KMS-11 (cell line): Measurements from ENCODE around the gene PRMT9.
A peak's percentile ranks its signal among the peaks of the same experiment; 100 is the strongest.

Experiments used
- H2AFZ ChIP-seq: fragments of 200-600 bp; sonication (generic); 2 replicates; pipeline ENCODE4 v1.6.1; 2016; ENCODE audit warnings: antibody characterized with exemption, mixed run types, low read depth
- H3K27ac ChIP-seq: fragments of 200-600 bp; sonication (generic); 2 replicates; pipeline ENCODE4 v1.6.1; 2016; ENCODE audit warnings: mild to moderate bottlenecking, mixed run types
- H3K27me3 ChIP-seq: fragments of 200-600 bp; sonication (generic); 2 replicates; pipeline ENCODE4 v1.6.1; 2017; ENCODE audit warnings: mild to moderate bottlenecking, low read depth, mixed run types, moderate library complexity; ENCODE audit not compliant: insufficient read depth
- H3K36me3 ChIP-seq: fragments of 200-600 bp; sonication (generic); 2 replicates; pipeline ENCODE4 v1.6.1; 2017; ENCODE audit warnings: mild to moderate bottlenecking, mixed run types; ENCODE audit not compliant: insufficient read depth
- H3K4me1 ChIP-seq: fragments of 200-600 bp; sonication (generic); 2 replicates; pipeline ENCODE4 v1.6.1; 2016; ENCODE audit warnings: mild to moderate bottlenecking, low read depth, mixed run types; ENCODE audit not compliant: poor library complexity, severe bottlenecking
- H3K4me2 ChIP-seq: fragments of 200-600 bp; sonication (generic); 2 replicates; pipeline ENCODE4 v1.7.0; 2016; ENCODE audit warnings: mild to moderate bottlenecking, mixed run types
- H3K4me3 ChIP-seq: fragments of 200-600 bp; sonication (generic); IDR thresholded peaks from 2 replicates; pipeline ENCODE4 v1.6.1; 2017; ENCODE audit warnings: low read depth, low read length, mixed read lengths; ENCODE audit not compliant: insufficient read depth
- H3K79me2 ChIP-seq: fragments of 200-600 bp; sonication (generic); 2 replicates; pipeline ENCODE4 v1.6.1; 2016; ENCODE audit warnings: low read depth, mixed run types; ENCODE audit not compliant: insufficient read depth
- H3K9ac ChIP-seq: fragments of 200-600 bp; sonication (generic); 2 replicates; pipeline ENCODE4 v1.6.1; 2016; ENCODE audit warnings: mild to moderate bottlenecking, mixed run types
- H4K20me1 ChIP-seq: fragments of 200-600 bp; sonication (generic); 2 replicates; pipeline ENCODE4 v1.6.1; 2016; ENCODE audit warnings: mild to moderate bottlenecking, mixed run types; ENCODE audit not compliant: insufficient read depth
- TF ChIP-seq, protein P1 (sequence below): fragments of 200-600 bp; sonication (generic); conservative IDR thresholded peaks from 2 replicates; pipeline ENCODE4 v1.6.1; 2017; ENCODE audit warnings: low read depth, mild to moderate bottlenecking, antibody characterized with exemption, low read length, moderate library complexity, mixed read lengths

PRMT9 gene

DNA sequence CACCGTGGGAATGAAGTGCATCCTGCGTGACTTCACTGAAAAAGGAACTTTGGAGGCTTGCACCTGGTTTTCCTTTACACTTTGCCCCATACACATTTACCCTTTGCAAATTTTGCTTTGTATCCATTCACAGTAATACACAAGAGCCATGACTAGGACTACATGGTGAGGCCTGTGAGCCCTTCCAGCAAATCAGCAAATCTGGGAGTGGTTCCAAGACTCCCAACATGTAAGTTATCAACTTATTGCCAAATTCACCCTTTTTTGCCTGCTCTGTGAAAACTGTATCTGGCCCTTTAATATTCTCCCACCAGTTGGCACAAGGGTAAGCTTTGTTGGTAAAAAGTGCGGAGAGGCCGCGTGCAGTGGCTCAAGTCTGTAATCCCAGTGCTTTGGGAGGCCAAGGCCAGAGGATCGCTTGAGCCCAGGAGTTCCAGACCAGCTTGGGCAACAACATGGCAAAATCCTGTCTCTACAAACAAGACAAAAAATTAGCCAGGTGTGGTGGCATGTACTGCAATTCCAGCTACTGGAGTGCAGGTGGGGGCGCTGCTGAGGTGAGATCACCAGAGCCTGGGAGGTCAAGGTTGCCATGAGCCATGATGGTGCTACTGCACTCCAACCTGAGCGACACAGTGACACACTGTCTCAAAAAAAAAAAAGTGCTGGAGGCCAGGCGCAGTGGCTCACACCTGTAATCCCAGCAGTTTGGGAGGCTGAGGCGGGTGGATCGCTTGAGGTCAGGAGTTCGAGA, 5.0 kb downstream of the PRMT9 start:
- peaks cover 8% of the 10 kb centered on the region for H3K4me1 ChIP-seq
- H3K36me3 ChIP-seq: no peaks in the 10 kb centered on the region
- TF ChIP-seq, protein P1, sequence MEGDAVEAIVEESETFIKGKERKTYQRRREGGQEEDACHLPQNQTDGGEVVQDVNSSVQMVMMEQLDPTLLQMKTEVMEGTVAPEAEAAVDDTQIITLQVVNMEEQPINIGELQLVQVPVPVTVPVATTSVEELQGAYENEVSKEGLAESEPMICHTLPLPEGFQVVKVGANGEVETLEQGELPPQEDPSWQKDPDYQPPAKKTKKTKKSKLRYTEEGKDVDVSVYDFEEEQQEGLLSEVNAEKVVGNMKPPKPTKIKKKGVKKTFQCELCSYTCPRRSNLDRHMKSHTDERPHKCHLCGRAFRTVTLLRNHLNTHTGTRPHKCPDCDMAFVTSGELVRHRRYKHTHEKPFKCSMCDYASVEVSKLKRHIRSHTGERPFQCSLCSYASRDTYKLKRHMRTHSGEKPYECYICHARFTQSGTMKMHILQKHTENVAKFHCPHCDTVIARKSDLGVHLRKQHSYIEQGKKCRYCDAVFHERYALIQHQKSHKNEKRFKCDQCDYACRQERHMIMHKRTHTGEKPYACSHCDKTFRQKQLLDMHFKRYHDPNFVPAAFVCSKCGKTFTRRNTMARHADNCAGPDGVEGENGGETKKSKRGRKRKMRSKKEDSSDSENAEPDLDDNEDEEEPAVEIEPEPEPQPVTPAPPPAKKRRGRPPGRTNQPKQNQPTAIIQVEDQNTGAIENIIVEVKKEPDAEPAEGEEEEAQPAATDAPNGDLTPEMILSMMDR: peak; percentile 45; the same call in 1 of the 2 replicates
- H3K4me2 ChIP-seq: no peak overlapping the region
- no peak overlapping the region for H3K27ac ChIP-seq
- H3K9ac ChIP-seq: no peak overlapping the region
- H3K27me3 ChIP-seq: no peaks in the 10 kb centered on the region
- H2AFZ ChIP-seq: no peak overlapping the region
- no peak overlapping the region for H3K4me3 ChIP-seq
- peaks cover 13% of the 10 kb centered on the region for H3K79me2 ChIP-seq
- H4K20me1 ChIP-seq: no peaks in the 10 kb centered on the region

DNA sequence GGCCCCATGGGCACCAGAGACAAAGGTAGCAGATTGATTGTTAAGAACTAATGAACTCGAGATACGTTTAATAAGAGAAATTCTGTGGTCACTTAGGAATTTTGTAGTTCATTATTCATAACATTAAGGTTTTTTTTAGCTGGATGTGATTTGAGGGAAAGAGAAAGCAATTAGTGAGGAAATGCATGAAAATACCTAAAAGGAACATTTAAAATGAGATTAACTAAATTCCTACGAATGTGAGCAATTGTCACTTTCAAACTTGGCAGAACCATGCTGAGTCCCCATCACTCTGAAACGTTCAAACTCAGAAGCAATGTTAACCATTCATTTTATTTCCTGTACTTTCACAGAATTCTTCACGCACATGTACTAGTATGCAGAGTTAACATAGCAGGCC, 5.9 kb downstream of the PRMT9 start:
- Histone ChIP-seq H3K4me2 (no peak overlapping the region), H2AFZ (no peak overlapping the region), H3K4me1 (peaks cover 8% of the 10 kb centered on the region), H3K4me3 (no peak overlapping the region), H3K27ac (no peak overlapping the region), H3K79me2 (peaks cover 11% of the 10 kb centered on the region), H3K9ac (no peak overlapping the region), H4K20me1 (no peaks in the 10 kb centered on the region), H3K36me3 (no peaks in the 10 kb centered on the region), H3K27me3 (no peaks in the 10 kb centered on the region)
- TF ChIP-seq, protein P1: no peak

DNA sequence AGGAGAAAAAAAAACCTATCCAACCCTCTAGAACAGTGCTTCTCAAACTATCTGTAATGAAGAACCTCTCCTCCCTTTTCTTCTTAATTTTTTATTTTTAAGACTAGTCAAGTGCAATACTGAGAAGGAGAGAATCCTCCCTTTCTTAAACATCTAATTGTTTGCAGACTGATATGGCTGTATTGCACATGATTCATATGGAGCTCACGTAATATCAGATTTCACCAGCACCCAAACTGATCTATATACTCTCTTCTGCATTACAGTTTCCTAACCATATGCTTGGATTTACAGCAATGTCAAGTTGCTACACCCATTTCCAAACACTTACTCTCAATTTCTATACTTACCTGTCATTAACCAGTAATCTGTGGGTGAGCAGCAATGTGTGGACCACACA, 9.5 kb downstream of the PRMT9 start:
- TF ChIP-seq, protein P1: no peak
- Histone ChIP-seq H3K4me2 (no peak overlapping the region), H3K27ac (no peak overlapping the region)

DNA sequence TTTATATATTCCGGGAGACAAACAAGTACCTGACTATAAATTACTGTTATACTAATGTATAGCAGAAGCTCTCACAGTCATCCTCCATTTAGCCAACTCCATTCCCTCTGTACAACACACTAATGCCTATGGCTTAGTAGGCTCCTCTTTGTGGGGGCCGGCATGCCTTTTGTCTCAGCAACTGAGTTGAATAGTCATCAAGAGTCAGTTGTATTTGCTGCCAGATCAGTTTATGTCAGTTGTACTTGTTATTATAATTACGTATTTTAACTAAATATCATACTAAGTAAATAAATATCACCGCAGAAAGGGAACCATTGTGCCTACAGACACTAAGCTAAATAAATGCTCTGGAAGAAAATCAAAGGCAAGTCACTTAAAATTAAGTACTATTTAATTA, 9.9 kb downstream of the PRMT9 start:
- H4K20me1 ChIP-seq: no peaks in the 10 kb centered on the region
- H3K27me3 ChIP-seq: no peaks in the 10 kb centered on the region
- no peaks in the 10 kb centered on the region for H3K79me2 ChIP-seq
- H2AFZ ChIP-seq: no peak overlapping the region
- no peaks in the 10 kb centered on the region for H3K4me1 ChIP-seq
- H3K27ac ChIP-seq: no peak overlapping the region
- no peak overlapping the region for H3K9ac ChIP-seq
- H3K36me3 ChIP-seq: no peaks in the 10 kb centered on the region
- H3K4me3 ChIP-seq: no peak overlapping the region
- H3K4me2 ChIP-seq: no peak overlapping the region
- TF ChIP-seq, protein P1: no peak

More for the DNA sequence above, 9.5 kb downstream of the PRMT9 start:
- H4K20me1 ChIP-seq: no peaks in the 10 kb centered on the region
- no peaks in the 10 kb centered on the region for H3K36me3 ChIP-seq
- H3K79me2 ChIP-seq: no peaks in the 10 kb centered on the region
- no peaks in the 10 kb centered on the region for H3K4me1 ChIP-seq
- H2AFZ ChIP-seq: no peak overlapping the region
- no peaks in the 10 kb centered on the region for H3K27me3 ChIP-seq
- no peak overlapping the region for H3K9ac ChIP-seq
- H3K4me3 ChIP-seq: no peak overlapping the region
